ENCODE data around the gene ATRNL1.

ATRNL1 gene

DNA sequence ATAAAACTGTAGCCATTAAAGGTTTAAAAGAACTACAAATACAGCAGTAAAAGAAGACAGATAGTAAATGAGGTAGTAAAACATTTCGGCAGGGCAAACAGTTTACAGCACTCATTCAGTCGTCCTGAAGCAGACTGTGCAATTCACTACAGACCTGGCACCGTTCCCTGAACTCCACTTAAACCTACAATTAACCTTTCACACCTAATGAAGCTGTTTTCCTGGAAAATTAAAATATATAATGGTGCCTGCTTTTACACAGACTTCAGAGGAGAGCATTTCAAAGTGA lies 844.5 kb downstream of the ATRNL1 start:
- H3K27me3 ChIP-seq (ENCODE audit: control insufficient read depth, low read length), result no peaks in the 10 kb centered on the region
- H3K27ac ChIP-seq (ENCODE audit: low read depth, low read length), result no peak overlapping the region
- H3K4me1 ChIP-seq (ENCODE audit: control insufficient read depth, low read length), result no peaks in the 10 kb centered on the region
- H3K79me2 ChIP-seq (ENCODE audit: control insufficient read depth, low read length), result no peaks in the 10 kb centered on the region
- H3K36me3 ChIP-seq (ENCODE audit: control insufficient read depth, low read length), result no peaks in the 10 kb centered on the region
- no peaks in the 10 kb centered on the region for H3K9me2 ChIP-seq (replicated peaks; ENCODE audit: control insufficient read depth, low read length)
- no peaks in the 10 kb centered on the region for H3F3A ChIP-seq (ENCODE audit: control insufficient read depth, insufficient read depth)
- no peak overlapping the region for H3K4me2 ChIP-seq (ENCODE audit: low read length)
- no peak overlapping the region for H3K4me3 ChIP-seq (ENCODE audit: low read length)
- no peaks in the 10 kb centered on the region for H4K20me1 ChIP-seq (ENCODE audit: control insufficient read depth, insufficient read depth, low read depth, low read length)
- no peak for TF ChIP-seq EZH2phosphoT487 (IDR thresholded peaks at IDR 0.05; ENCODE audit: borderline replicate concordance, low read length)
- TF ChIP-seq, protein P1, sequence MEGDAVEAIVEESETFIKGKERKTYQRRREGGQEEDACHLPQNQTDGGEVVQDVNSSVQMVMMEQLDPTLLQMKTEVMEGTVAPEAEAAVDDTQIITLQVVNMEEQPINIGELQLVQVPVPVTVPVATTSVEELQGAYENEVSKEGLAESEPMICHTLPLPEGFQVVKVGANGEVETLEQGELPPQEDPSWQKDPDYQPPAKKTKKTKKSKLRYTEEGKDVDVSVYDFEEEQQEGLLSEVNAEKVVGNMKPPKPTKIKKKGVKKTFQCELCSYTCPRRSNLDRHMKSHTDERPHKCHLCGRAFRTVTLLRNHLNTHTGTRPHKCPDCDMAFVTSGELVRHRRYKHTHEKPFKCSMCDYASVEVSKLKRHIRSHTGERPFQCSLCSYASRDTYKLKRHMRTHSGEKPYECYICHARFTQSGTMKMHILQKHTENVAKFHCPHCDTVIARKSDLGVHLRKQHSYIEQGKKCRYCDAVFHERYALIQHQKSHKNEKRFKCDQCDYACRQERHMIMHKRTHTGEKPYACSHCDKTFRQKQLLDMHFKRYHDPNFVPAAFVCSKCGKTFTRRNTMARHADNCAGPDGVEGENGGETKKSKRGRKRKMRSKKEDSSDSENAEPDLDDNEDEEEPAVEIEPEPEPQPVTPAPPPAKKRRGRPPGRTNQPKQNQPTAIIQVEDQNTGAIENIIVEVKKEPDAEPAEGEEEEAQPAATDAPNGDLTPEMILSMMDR (IDR thresholded peaks at IDR 0.05; ENCODE audit: low read depth, low read length, poor library complexity, severe bottlenecking), result no peak
- H3K9me3 ChIP-seq (ENCODE audit: control insufficient read depth, insufficient read depth, low read length), result no peaks in the 10 kb centered on the region

DNA sequence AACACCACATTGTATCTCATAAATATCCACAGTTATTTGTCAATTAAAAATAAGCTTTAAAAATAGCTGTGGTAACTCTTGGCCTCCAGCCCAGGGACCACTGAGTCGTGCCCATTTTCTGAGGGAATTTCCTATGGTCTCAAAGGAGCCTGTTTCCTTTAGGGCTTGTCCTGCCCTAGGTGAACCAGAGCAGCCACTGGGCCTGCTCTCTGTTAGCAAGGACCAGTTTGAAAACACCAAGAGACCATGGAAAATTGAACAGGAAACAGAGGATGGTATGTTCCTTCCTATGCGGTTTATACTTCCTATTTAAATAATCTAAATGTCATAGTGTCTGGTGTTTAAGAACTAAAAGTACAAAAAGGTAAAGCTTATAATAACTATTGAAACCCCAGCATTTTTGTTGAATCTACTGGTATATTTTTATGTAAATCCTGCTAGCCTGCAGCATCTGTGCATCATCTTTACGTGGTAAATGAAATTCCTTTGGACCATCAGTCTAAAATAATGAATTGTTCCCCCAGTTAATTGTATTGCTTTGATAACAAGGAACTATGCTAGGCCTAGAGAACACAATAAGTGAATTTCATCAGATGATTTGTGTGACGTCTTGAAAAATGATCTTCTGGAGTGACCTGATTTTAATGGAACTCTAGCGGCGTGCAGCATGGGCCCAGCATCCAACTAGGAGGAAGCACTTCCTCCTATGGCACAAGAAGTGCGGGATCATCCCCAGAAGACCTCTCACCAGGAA lies 846.1 kb downstream of the ATRNL1 start:
- Histone ChIP-seq H3K9me3 (ENCODE audit: control insufficient read depth, insufficient read depth, low read length) (no peaks in the 10 kb centered on the region), H3K4me1 (ENCODE audit: control insufficient read depth, low read length) (no peaks in the 10 kb centered on the region), H3K36me3 (ENCODE audit: control insufficient read depth, low read length) (no peaks in the 10 kb centered on the region), H3K9me2 (replicated peaks; ENCODE audit: control insufficient read depth, low read length) (no peaks in the 10 kb centered on the region), H3K4me3 (ENCODE audit: low read length) (no peak overlapping the region), H3F3A (ENCODE audit: control insufficient read depth, insufficient read depth) (no peaks in the 10 kb centered on the region), H3K4me2 (ENCODE audit: low read length) (no peak overlapping the region), H3K79me2 (ENCODE audit: control insufficient read depth, low read length) (no peaks in the 10 kb centered on the region), H3K27me3 (ENCODE audit: control insufficient read depth, low read length) (no peaks in the 10 kb centered on the region), H3K27ac (ENCODE audit: low read depth, low read length) (no peak overlapping the region), H4K20me1 (ENCODE audit: control insufficient read depth, insufficient read depth, low read depth, low read length) (no peaks in the 10 kb centered on the region)
- TF ChIP-seq EZH2phosphoT487 (IDR thresholded peaks at IDR 0.05; ENCODE audit: borderline replicate concordance, low read length), result no peak
- TF ChIP-seq, protein P1 (IDR thresholded peaks at IDR 0.05; ENCODE audit: low read depth, low read length, poor library complexity, severe bottlenecking), result no peak

DNA sequence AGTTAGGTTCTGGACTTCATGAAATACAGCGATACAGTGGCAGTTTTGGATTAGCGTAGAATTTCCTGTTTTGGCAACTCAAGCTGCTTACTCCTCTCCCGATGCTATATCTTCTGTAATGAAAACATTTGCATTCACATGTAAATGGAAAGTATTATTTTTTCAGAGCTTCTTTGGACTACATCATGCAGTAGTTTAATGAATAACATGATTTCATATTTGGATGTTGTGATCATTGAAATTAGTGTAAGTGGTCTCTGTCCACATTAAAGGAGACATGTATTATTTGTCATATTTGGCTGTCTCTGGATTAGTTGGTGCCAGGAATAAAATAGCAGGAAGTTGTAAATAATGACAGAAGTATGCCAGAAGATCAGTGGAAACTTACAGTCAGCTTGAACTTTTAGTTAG lies 848.2 kb downstream of the ATRNL1 start:
- Histone ChIP-seq H3K4me3 (ENCODE audit: low read length) (no peak overlapping the region), H3K9me2 (replicated peaks; ENCODE audit: control insufficient read depth, low read length) (no peaks in the 10 kb centered on the region), H3K79me2 (ENCODE audit: control insufficient read depth, low read length) (no peaks in the 10 kb centered on the region)

More for the DNA sequence above, 848.2 kb downstream of the ATRNL1 start:
- Histone ChIP-seq H4K20me1 (ENCODE audit: control insufficient read depth, insufficient read depth, low read depth, low read length) (no peaks in the 10 kb centered on the region), H3K9me3 (ENCODE audit: control insufficient read depth, insufficient read depth, low read length) (no peaks in the 10 kb centered on the region), H3K27me3 (ENCODE audit: control insufficient read depth, low read length) (no peaks in the 10 kb centered on the region), H3K4me2 (ENCODE audit: low read length) (no peak overlapping the region), H3K4me1 (ENCODE audit: control insufficient read depth, low read length) (no peaks in the 10 kb centered on the region), H3K36me3 (ENCODE audit: control insufficient read depth, low read length) (no peaks in the 10 kb centered on the region), H3K27ac (ENCODE audit: low read depth, low read length) (no peak overlapping the region), H3F3A (ENCODE audit: control insufficient read depth, insufficient read depth) (no peaks in the 10 kb centered on the region)
- TF ChIP-seq, protein P1 (IDR thresholded peaks at IDR 0.05; ENCODE audit: low read depth, low read length, poor library complexity, severe bottlenecking), result no peak
- no peak for TF ChIP-seq EZH2phosphoT487 (IDR thresholded peaks at IDR 0.05; ENCODE audit: borderline replicate concordance, low read length)

Data from DOHH2 (cell line).